ENCODE data around the gene PSIP1.
"Not testable (repeated sequence)": the region's sequence is repeated elsewhere in the genome, so short reads cannot be mapped to it uniquely, and the experiment has no call there.

PSIP1 gene

DNA sequence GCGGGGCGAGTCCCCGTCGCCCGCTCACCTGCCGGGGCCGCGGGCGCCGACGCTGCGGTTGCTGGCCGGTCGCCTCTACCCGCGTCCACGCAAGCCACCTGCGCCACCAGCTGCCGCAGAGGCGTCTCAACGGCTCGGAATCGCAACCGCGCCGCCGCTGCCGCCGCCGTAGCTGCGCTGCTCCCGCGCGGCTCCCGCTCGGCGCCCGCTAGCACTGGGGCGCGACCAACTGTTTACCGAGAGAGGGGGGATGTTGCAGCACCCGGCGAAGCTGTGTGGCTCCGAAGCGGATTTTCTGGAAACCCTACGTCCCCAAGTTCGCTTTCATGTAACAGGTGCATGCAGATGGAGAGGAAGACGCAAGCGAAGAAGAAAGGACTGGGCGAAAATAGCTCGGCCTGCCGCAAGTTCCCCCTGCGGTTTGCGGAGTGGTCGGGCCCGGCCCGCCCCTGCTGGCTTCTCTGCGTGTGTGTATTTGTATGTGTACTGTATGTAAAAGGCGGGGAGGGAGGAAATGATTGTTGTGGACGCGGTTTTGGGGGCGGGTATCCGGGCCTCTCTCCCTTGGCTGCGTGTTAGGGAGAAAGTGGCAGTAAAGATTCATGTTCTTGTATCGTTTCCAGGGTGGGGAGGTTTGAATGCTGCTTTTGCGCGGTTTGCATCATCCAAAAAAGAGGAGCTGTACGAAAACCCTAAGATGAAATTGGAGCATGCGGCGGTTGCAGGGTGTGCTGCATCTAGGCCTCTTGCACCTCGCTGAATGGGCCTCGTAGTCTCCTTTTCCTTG, at the start of gene PSIP1:
Gene PSIP1 (minus strand): TSS at position 182 of the 787 bp plus-strand sequence. CDS start 782 bp downstream, outside the sequence.
- peak; percentile 91 for DNase-seq (ENCODE audit: low spot score)

DNA sequence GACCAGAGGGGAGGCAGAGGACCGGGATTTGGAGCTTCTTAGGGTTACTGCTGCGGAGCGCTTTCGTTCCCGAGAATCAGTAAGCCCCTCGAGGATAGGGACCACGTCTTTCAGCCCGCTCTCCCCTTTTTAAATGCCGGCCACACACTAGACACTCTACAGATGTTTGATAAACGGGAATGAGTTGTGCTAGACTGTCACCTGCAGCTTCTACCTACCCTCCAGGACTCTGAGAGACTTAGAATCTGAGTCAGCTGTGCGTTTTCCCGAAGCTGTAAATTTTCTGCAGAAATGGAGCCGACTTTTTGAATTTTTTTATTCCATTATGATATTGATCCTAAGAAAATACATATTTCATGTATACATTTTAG, 42.7 kb upstream of the PSIP1 start:
- no peak for DNase-seq (ENCODE audit: low spot score)

GRCh38 chr9:15552636-15553527, 42.1 kb upstream of the PSIP1 start, which contains the start of gene CCDC171:
CCDC171 (plus strand) TSS chr9:15553043; CDS start chr9:15564089, 11,046 bp downstream.
- DNase-seq (ENCODE audit: low spot score) = peak; percentile 98

DNA sequence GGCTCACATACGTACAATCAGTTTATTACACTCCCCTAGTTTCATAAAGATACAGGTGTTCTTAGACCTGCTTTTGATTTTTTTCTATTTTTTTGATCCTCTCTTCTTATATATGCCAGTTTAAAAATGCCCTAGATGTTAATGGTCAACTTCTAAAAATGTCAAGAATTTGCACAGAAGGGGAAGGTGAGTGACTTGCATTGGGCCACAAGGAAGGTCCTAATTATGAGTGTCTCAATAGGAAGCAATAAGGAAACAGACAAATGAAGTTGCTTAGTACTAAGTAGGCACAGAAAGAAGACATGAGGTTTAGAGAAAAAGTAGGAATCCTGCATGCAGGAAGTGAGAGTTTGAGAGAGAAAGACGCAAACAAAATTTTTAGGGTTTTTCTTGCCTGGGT, 38.8 kb upstream of the PSIP1 start:
- no peak for DNase-seq (ENCODE audit: low spot score)

DNA sequence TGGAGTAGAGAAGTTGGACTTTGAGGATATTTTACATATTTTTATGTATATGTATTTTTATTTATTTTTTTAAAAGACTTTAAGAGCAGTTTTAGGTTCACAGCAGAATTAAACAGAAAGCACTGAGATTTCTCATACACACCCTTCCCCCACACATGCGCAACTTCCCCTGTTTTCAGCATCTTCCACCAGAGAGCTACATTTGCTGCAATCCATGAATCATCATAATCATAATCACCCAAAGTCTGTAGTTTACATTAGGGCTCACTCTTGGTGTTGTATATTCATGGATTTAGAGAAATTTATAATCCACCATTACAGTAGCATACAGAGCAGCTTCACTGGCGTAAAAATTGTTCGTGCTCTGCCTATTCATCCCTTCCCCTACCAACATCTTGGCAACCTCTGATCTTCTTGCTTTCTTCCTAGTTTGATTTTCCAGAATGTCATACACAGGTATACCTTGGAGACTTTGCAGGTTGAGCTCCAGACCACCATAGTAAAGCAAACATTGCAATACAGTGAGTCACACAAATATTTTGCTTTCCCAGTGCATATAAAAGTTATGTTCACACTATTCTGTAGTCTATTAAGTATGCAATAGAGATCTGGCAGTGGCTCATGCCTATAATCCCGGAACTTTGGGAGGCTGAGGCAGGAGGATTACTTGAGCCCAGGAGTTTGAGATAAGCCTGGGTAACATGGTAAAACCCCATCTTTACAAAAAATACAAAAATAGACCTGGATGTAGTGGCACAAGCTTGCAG, 32.5 kb upstream of the PSIP1 start:
- DNase-seq (ENCODE audit: low spot score) = no peak

GRCh38 chr9:15542624-15543023, 31.9 kb upstream of the PSIP1 start:
- DNase-seq (ENCODE audit: low spot score) = no peak

DNA sequence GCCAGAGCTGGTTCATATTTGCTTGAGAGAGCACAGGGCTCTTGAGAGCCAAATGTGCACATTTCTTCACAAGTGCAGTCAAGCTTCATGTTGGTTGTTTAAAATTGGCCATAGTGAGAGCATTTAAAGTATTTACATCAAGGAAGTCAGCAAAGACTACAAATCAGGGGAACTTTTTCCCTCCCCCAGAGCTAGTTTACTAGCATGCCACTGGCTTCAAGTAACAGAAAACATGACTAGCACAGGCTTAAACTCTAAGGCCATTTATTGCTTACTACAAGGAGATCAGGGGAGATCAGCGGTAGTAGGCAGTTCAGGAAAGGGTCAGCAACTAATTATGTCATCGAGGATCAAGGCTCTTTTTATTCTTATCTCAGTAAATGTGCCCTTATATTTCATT, 31.1 kb upstream of the PSIP1 start:
- DNase-seq (ENCODE audit: low spot score) = no peak

DNA sequence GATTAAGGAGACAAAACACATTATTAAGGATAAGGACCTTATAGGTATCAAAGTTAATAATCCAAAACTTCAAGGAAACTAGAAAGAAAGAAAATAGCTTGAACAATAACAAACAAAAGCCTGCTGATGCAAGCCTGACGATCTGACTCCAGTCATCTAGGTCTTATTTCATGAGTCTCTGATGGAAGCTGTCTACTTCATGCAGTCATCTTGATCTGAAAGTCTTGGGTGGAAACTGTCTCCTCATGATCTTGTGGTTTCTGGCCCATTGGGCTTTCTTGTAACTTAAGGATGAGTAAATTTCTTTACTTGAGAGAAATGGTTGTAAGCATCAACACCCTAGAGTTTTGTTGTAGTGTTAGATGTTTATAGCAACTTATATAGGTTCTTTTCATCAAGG, 20.6 kb upstream of the PSIP1 start:
- no peak for DNase-seq (ENCODE audit: low spot score)

- DNase-seq (ENCODE audit: low spot score) = no peak
Observed at GRCh38 chr9:15529566-15530324, 19.0 kb upstream of the PSIP1 start.

GRCh38 chr9:15527035-15527434, 16.3 kb upstream of the PSIP1 start:
- not testable (repeated sequence) for DNase-seq (ENCODE audit: low spot score)

DNA sequence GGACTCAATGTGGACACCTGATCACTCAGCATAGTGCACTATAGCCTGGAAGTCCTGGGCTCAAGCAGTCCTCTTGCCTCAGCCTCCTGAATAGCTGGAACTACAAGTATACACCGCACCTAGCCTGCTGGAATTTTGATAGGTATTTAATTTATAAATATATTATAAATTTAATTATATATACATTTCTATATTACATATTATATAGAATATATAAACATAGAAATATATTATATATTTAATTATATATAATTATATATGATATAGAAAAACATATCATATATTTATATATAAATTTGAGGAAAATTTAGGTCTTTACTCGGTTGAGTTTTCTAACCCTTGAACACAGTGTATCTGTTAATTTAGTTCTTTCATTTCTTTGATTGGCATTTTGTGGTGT, 15.2 kb upstream of the PSIP1 start:
- DNase-seq (ENCODE audit: low spot score) = no peak

- DNase-seq (ENCODE audit: low spot score) = no peak
Observed at GRCh38 chr9:15524845-15525455, 14.2 kb upstream of the PSIP1 start.

DNA sequence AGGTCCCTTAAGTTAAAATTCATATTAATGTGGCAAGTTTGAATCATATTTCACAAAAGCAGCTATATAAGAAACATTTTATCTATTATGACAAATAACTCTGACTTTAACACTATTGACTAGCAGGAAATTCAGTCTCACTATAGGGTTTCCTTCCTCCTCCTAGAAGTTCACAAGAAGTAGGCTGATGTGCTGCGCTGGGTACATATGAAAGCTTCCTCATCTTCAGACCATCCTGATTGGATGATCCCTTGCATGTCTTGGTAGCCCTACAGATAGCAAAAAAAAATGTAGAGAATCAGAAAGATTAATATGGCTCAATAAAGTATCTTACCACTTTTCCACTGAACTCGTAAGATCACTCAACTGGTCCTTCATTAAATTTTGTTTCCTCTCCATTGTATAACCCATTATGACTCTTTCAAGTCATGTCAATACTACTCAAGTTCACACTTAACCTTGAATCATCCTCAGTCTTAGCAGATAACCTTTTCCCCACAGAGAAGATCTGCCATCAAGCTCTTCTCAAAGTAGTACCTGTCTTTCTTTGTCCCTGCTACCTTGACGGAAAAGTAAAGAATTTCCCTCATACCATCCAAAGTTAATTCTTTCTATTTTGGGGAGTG, 11.5 kb upstream of the PSIP1 start:
- no peak for DNase-seq (ENCODE audit: low spot score)

DNA sequence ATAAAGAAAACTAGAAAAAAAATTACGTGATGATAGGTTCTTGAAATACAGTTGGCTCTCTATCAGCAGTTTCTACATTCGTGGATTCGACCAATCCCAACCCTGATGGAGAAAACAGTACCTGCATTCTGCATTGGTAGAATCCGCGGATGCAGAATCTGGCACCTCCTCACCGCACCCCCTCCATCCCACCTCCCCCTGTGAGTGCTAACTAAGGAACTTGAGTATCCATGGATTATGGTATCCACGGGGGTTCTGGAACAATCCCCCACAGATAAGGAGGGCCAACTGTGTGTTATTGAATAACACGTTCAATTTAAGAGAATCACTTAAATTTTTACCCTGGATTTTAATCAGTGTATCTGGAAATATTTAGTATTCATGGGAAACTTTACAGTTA, 10.5 kb upstream of the PSIP1 start:
- no peak for DNase-seq (ENCODE audit: low spot score)

- no peak for DNase-seq (ENCODE audit: low spot score)
Observed at GRCh38 chr9:15519831-15520230, 9.1 kb upstream of the PSIP1 start.

GRCh38 chr9:15513335-15513734, 2.6 kb upstream of the PSIP1 start:
- DNase-seq (ENCODE audit: low spot score) = peak; percentile 48

GRCh38 chr9:15512889-15513288, 2.1 kb upstream of the PSIP1 start:
- no peak for DNase-seq (ENCODE audit: low spot score)

DNA sequence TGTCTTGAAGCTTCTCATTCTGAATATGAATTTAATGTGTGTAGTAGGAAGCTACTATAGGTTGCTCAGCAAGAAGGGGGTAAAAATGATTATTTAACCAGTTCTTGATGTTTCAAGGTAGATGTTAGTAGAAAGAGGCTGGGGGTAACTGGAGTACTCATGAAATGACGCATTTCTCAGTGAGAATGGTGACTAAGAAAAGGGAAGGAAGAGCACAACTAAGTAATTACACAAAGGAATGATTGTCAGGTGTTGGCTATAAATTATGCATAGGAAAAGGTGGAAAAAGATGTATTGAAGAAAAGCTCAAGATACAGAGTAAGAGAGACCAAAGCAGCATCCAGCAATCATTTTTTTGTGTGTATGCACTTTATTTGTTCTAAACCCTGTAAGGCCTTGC, 1.4 kb upstream of the PSIP1 start:
- DNase-seq (ENCODE audit: low spot score) = no peak

GRCh38 chr9:15509931-15510788, 610 bp downstream of the PSIP1 start:
- DNase-seq (ENCODE audit: low spot score) = peak; percentile 71

DNA sequence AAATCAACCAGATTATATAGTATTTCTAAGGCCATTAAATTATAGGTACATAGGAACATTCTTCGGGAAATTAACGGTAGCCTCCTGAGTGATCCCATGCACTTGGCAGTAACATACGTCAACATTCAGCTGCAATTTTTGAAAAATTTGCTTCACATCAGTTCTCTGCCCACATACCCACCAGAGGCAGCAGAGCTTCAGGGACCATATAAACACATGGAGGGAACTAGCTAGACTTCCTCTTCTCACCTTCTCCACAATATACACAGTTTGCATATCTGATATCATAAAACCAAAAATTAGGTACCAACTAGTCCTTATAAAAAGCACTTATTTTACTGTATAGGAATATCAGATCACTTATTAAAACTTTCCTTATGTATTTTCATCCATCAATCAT, 4.8 kb downstream of the PSIP1 start:
- no peak for DNase-seq (ENCODE audit: low spot score)

Data from D341Med (cell line).